Mucosa of gallbladder (tissue), 1 donor: ENCODE results near the gene CTPS2. TPM values are rescaled to one million over a fixed set of nuclear protein-coding genes. Genes with fewer than 3 reads are reported as not detected.
"Not testable (repeated sequence)": the region's sequence is repeated elsewhere in the genome, so short reads cannot be mapped to it uniquely, and the experiment has no call there.

Source experiments
- DNase-seq: peaks from one replicate; pipeline ENCODE4 v3.0.0-alpha.2; 2020; ENCODE audit warnings: low spot score
- total RNA-seq: library from RNA; stranded (reverse); gene quantifications from one replicate; pipeline ENCODE4 v1.2.1, GENCODE V29; 2021
- donor health status: DM: no; HTN: no; CAD: no.

CTPS2 gene
- total RNA-seq, 1 donor from 2014 or later = 18.5 TPM

DNA sequence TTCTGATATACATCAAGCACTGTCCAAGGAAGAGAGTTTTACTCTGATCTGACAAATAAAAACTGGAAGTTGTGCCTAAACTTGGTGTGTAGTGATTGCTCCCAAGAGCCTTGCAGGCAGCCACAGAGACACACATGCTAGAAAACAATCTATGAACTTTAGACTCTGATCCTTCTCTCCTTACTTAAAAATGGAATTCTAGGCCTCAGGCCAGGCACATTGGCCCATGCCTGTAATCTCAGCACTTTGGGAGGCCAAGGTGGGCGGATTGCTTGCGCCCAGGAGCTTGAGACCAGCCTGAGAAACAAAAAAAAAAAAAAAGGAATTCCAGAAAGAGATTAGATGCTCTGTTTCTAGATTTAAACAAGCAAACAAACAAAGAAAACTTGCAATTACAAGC, 108.1 kb downstream of the CTPS2 start:
- no peak for DNase-seq

DNA sequence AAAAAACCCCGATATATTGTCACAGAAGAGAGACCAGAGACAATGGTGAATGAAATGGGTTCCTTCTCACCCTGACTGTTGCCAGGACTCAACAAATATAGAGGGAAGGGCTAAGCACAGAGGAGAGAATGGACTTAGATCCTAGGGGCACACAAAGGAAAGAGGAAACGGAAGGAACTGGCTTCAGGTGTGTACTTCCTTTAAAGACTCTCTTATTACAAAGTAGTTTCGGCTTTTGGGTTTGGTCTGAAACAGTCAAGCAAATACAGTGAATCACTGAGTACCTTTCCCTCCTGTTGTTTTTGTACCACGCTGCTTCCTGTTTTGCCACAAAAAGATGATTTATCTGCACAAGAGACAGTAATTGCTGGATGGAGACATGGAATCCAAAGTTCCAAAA, 108.6 kb downstream of the CTPS2 start:
- DNase-seq = no peak

DNA sequence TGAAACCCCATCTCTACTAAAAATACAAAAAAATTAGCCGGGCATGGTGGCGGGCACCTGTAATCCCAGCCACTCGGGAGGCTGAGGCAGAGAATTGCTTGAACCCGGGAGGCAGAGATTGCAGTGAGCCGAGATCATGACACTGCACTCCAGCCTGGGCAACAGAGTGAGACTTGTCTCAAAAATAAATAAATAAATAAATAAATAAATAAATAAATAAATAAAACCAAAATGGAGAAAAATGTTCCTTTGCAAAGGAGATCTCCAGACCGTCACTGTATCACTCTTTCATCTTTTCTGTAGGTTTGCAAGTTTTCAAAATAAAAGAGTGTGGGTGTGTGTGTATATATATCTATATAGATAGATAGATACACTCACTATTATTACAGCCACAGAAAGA, 109.2 kb downstream of the CTPS2 start:
- DNase-seq = not testable (repeated sequence)

DNA sequence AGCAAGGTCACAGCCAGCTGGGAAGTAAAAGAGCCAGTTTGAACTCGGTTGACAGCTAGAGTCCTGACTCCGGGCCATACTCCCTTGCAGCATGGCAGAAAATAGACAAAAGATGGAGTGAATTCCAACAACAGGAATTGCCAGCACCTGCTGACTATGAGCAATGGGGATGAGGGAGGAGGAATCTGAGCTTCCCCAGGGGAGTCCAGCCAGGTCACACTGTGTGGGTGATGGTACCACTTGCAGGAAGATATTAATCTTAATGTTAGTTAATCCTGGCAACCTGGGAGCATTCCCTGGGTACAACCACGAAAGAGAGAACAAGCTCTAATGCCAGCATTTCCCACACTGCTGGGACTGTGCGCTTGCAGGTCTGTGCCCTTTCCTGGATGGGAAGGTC, 110.6 kb downstream of the CTPS2 start:
- DNase-seq = no peak

DNA sequence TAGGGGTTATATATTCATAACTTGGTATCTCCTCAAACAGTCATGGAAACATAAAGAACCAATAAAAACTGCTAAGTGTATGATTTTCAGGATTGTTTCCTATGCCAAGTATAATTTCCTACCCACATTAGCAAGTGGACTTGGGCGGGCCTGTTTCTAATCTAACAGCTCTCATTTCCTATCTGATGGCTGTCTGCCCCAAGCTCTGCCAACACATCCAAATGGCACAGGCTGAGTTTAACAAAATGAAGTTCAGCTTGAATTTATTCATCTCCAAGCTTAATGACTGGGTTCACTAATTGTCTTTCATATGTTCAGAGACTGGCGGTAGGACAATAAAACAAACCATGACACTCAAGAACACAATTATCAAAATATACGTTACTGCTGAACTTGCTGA, 118.0 kb downstream of the CTPS2 start:
- DNase-seq = no peak

DNA sequence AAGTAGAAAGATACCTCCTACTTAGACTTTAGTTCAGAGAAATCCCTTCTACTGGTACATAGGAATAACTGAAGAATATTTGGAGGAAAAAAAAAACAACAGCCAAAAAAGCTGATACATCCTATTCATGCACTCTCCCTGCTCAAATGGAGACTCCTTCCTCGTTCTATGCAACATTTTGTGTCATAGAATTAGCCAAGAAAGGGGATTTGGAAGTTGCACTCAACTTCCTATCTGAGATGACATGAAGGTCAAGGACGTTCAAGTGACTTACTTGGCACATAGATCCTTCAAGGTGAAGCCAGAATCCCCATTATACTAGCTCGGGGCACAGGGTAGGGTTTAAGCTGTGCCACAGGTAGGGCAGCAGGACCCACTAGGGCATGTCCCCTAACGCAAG, 118.7 kb downstream of the CTPS2 start:
- DNase-seq = no peak

DNA sequence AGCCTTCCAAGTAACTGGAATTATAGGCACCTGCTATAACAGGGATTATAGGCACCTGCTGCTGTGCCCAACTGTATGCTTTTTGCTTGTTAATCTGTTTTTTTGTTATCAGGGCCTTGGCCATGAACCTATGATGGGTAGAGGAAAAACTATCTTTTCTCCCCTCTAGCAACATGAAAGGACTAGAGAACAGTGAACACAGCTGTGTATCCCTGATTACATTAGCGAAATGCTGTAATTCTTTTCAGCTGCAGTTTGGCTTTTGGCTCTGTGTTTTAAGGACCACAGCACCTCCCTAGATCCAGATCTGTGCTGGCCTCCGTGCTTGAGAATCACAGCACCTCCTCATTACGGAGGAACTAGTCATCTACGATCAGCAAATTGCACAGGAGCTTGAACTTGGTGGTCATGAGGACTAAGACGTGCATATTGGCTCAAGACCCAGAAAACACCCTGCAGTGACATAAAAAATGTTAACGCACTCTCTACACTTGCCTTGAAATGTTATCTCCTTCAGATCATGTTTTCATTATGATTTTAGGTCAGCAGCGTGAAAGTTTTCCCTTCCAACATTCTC, 120.2 kb downstream of the CTPS2 start:
- no peak for DNase-seq

DNA sequence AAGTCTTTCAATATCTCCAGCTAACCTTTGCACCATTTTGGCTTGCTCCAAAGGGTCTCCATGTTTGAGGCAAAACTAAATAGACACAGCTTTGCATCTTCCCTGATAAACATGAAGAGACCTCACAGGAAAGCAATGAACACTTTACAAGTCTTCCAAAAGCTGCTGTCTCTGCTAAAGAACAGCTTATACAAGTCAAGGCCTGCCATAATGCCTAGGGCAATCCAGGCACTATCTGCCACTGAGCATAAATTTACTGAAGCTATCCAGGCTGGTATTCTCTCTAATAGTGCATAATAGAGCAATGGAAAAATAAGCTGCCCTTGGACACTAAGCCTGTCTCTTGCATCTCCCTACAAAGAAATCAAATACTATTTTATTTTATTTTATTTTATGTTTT, 122.6 kb downstream of the CTPS2 start:
- no peak for DNase-seq

DNA sequence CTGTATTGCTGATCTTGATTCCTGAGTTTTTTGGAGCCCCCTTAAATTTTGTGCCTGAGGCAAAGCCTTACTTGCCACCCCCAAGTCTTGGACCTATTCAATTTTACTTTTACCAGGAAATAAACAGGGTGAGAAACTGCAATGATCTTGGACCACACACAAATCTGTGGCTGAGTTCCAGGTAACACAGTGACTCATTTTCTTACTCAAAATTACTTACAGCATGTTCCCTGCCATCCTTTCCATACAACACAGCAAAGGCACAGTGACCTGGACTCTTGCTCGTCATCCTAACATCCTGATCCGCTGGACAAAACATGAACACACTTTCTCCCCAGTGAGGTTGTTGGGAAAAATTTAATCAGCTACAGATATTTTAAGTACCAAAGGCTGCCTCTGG, 123.3 kb downstream of the CTPS2 start:
- DNase-seq = no peak

DNA sequence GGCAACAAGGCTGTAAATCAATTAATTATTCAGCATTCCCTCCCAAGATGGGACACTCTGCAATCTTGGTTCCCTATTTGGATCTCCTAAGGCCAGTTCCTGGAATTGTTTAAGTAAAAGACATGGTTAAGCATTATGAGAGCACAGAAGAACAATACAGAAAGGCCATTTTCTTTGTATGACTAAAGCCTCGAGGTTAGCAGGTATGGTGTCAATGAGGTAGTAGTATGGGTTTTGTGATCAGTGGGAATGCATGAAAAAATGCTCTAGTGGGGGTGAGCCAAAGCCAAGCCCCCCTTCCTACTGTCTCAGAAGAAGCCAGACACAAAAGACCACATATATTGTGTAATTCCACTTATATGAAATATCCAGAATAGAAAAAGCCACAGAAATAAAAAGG, 124.2 kb downstream of the CTPS2 start:
- no peak for DNase-seq

DNA sequence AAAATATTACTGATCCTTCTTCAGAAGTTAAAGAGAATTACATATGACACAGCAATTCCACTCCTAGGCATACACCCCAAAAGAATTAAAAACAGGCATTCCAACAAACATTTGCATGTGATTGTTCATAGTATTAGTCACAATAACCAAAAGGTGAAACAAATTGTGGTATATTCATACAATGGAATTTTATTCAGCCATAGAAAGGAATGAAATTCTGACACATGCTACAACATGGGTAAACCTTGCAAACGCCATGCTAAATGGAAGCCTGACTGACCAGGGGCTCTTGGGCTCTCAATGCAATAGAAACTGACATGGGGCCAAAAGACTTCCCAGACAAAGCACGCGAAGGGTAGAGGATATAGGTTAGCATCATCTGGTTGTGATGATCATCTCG, 124.6 kb downstream of the CTPS2 start:
- DNase-seq = no peak

DNA sequence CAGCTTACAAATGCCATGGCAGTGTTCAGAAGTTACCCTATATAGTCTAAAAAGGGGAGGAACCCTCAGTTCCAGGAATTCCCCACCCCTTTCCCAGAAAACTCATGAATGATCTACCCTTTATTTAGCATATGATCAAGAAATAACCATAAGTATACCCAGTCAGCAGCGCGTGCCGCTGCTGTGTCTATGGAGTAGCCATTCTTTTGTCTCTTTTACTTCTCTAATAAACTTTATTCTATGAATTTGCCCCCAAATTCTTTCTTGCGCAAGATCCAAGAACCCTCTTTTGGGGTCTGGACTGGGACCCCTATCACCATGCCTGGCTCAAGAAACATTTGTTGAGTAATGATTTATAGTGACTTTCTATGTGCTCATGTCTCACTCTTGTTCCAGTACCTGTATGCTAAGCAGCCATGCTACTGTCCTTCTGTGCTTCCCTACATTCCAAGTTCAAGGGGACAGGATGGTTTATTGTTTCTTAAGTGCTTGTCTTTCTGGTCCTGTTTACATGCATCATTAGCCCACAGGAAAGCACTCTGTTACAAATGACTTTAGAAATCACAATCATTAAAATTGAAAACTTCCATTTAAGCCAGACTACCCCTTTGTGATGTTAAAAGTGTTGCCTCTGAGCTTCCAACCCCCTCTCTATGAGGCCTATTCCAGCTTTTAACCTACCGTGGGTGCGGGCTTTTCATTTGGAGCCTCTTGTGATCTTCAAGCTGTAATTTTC, 125.9 kb downstream of the CTPS2 start:
- no peak for DNase-seq

DNA sequence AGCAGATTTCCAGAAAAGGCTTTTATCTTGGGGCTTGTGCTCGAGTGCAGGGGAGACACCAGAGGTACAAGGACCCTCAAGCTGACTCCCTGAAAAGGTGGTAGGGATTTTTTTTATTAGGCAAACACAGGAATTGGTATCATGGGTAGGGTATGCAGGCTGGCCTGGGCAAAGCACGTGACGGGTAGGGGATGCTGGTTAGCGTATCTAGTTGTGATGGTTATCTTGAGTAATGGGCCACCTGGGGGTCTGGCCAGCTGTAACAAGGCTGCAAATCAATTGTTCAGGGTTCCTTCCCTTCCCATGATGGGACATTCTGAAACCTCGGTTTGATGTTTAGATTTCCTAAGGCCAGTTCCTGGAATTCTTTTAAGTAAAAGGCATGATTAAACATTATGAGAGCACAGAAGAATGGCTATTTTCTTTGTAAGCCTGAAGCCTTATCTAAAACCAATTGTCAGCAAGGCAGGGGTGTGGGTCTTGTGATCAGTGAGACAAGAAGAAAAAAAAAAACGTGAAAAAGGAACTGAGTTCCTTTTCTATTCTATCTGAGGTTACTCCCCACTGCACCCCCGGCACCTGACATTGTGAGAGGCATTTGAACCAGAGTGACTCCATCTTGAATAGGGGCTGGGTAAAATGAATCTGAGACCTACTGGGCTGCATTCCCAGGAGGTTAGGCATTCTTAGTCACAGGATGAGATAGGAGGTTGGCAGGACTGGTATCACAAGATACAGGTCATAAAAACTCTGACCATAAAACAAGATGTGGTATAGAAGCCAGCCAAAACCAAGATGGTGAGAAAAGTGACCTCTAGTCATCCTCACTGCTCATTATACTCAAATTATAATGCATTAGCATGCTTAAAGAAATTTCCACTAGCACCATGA, 126.7 kb downstream of the CTPS2 start:
- DNase-seq = no peak

DNA sequence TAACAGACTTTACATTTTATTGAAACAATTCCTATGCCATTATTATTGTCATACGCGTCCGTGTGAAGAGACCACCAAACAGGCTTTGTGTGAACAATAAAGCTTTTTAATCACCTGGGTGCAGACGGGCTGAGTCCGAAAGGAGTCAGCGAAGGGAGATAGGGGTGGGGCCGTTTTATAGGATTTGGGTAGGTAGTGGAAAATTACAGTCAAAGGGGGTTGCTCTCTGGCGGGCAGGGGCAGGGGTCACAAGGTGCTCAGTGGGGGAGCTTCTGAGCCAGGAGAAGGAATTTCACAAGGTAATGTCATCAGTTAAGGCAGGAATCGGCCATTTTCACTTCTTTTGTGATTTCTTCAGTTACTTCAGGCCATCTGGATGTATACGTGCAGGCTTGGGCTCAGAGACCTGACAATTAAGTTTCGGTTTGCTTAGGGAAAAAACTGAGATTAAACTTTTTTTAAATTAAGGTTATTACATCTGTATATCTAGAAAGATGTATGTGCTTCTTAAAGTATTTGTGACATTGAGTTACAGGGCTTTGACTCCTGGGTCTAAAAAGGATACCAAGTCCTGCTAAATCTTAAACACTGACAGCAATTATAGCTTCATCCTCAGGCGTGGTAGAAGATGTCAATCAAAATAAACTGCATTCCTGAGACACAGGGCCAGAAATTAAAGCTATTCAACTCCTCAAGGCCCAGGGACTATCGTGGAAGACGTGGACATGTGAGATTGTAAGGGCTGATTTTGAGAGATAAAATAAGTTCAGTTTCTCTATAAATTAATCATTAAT, 132.3 kb downstream of the CTPS2 start:
- DNase-seq = not testable (repeated sequence)

DNA sequence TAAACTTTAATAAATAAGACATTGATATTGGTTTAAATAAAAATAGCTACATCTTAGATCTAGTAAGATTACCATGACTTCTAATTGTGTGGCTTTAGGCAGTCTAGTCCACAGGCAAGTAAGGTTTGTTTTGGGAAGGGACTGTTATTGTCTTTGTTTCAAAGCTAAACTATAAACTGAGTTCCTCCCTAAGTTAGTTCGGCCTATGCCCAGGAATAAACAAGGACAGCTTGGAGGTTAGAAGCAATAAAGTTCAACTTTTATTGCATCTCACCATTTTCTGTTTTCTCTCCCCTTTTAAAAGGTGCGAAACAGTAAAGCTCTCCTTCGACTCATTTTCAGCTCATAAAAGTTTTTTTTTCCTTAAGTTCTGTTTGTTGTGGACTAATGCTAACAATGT, 133.0 kb downstream of the CTPS2 start:
- no peak for DNase-seq

DNA sequence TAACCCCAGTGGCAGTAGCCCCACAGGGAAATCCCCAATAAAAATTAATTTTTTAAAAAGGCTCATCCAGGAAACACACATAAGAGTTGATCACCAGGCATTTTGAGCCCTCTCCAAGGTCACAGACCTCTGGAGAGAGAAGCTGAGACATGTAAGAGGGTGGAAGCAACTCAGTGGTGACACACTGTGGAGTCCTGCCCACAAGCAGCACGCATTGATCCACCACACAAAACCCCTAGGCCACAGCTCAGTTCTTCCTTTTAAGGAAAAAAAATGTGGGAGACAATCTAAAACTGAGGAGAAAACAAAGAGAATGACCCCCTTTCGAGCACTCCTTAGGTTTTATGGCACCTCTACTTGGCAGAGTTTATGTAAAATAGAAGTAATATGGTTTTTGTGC, 134.3 kb downstream of the CTPS2 start:
- DNase-seq = no peak

DNA sequence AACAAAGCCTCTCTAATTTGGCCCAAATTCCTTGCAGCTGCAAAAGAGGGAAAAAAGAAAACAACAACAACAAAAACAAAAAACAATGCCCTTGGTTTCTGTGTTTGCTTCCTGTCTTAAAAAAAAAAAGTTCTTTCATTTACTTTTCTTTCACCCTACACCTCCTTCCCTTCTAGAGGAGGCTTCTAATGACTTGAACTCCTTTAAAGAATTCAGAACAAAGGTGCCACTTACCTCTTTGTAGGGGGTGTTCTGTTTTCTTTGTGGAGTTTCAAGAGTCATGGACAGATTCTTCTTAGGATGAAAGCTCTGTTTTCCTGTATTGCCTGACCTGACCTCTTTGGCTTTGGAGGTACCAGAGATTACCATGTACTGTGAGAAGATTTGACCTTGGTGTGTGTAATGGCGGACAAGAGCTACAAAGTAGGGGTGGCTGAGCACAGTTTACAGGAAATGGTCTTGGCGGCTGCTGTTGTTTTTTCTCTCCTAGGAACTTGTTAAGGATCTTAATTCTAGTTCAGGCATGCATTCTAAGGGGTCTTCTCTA, 134.9 kb downstream of the CTPS2 start:
- DNase-seq = no peak

DNA sequence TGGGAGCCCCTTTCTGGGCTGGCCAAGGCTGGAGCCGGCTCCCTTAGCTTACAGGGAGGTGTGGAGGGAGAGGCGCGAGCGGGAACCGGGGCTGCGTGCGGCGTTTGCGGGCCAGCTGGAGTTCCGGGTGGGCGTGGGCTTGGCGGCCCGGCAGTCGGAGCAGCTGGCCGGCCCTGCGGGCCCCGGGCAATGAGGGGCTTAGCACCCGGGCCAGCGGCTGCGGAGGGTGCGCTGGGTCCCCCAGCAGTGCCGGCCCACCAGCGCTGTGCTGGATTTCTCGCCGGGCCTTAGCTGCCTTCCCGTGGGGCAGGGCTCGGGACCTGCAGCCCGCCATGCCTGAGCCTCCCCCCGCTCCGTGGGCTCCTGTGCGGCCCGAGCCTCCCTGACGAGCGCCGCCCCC, 137.1 kb downstream of the CTPS2 start:
- not testable (repeated sequence) for DNase-seq

DNA sequence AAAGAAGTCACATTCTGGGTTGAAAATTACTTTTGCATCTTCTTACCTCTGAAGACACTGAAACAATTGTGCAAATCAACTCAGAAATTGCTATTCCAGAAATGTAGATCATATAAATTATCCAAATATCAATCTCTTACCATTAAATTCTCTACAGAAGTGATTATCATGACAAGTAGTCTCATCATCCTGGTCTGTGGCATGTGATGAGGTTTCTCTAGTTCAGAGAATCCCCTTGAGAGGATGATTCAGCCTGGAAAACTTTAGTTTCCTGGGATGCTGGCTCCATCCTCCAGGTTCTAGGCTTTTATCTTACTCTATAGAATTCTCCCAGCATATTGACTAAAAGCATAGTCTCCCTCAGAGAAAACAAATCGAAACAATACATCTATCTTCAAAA, 138.7 kb downstream of the CTPS2 start:
- DNase-seq = no peak

DNA sequence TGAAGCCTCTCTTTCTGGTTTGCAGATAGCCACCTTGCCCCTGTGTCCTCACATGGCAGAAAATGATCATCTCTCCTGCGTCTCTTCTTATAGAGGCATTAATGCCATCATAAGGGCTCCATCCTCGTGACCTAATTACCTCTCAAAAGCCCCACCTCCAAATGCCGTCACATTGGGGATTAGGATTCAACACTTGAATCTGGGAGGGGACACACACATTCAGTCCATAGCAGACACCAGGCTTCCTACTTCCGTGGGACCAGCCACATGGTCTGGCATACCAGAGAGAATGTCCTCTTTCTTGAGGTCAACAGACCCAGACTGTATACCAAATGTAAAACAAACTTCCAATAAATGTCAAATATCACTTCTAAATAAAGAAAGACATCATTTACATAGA, 144.8 kb downstream of the CTPS2 start:
- no peak for DNase-seq

DNA sequence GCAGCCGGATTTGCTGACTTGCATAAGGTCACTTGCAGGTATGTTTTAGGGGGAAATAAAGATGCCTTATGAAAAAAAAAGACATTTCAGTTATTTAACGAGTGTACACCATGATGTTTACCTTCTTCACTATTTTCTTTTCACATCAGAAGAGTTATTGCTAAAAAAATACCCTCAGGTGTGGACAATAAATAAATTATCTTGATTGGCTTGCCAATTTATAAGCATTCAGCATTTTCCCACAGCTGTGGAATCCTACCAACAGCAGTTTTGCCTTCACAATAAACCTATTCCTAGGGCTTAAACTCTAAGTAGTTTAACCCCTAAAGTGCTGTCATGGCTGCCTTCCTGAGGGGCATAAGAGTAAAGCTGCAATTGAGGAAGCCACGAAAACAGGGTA, 145.9 kb downstream of the CTPS2 start:
- DNase-seq = no peak

DNA sequence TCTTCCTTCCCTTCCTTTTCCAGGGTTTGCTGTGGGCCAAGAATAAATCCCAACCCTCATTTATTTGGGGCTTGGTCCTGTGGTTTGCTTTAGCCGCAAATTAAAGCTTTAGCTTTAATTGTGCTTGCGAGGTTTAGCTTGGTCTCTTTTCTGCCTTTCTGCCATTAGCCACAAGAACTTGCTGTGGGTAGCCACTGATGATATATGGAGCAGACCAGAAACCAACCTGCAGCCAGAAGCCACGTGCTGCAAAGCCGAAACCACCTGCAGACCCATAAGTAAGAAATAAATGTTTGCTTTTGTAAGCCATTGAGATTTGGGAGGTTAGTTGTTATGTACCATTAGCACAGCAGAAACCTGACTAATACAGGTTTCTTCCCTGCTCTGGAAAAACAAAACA, 152.3 kb downstream of the CTPS2 start:
- no peak for DNase-seq
